Trophoblast cell (in vitro differentiated cells and primary cell): ENCODE results near the gene SPR.

Experiments used
- DNase-seq, 2 donors: peaks; one replicate each; pipeline ENCODE4 v3.0.0-alpha.2; 2016
- H2AFZ ChIP-seq: 2 replicates; pipeline ENCODE4 v1.6.1; 2013; ENCODE audit warnings: low read length, moderate library complexity, mild to moderate bottlenecking; ENCODE audit not compliant: insufficient read depth, poor library complexity
- H2AK5ac ChIP-seq: 2 replicates; pipeline ENCODE4 v1.6.1; 2013; ENCODE audit warnings: mild to moderate bottlenecking, low read length
- H2BK120ac ChIP-seq: 2 replicates; pipeline ENCODE4 v1.6.1; 2013; ENCODE audit warnings: low read length, mild to moderate bottlenecking, moderate library complexity; ENCODE audit not compliant: insufficient read depth, poor library complexity
- H2BK12ac ChIP-seq: 2 replicates; pipeline ENCODE4 v1.6.1; 2013; ENCODE audit warnings: mild to moderate bottlenecking, low read length, moderate library complexity
- H2BK5ac ChIP-seq: 2 replicates; pipeline ENCODE4 v1.6.1; 2013; ENCODE audit warnings: low read length, low read depth, moderate library complexity, mild to moderate bottlenecking; ENCODE audit not compliant: poor library complexity
- H3K14ac ChIP-seq: 2 replicates; pipeline ENCODE4 v1.6.1; 2013; ENCODE audit warnings: mild to moderate bottlenecking, low read length
- H3K18ac ChIP-seq: 2 replicates; pipeline ENCODE4 v1.6.1; 2013; ENCODE audit warnings: mild to moderate bottlenecking, low read length
- H3K23ac ChIP-seq: 2 replicates; pipeline ENCODE4 v1.6.1; 2013; ENCODE audit warnings: low read length
- H3K27ac ChIP-seq: 2 replicates; pipeline ENCODE4 v1.5.1; 2013; ENCODE audit warnings: low read depth, mild to moderate bottlenecking, inconsistent platforms, low read length, moderate library complexity
- H3K27me3 ChIP-seq: 2 replicates; pipeline ENCODE4 v1.6.1; 2013; ENCODE audit warnings: inconsistent platforms, mild to moderate bottlenecking, low read length, moderate library complexity; ENCODE audit not compliant: insufficient read depth
- H3K36me3 ChIP-seq, 2 experiments: 1 replicate in 1 of 2; 2 replicates in 1 of 2; pipeline ENCODE4 v1.6.1; 2013; ENCODE audit warnings: low read length in 2 of 2, mild to moderate bottlenecking in 2 of 2, moderate library complexity in 1 of 2; ENCODE audit not compliant: insufficient read depth in 2 of 2, control insufficient read depth in 1 of 2
- H3K4ac ChIP-seq: 2 replicates; pipeline ENCODE4 v1.6.1; 2013; ENCODE audit warnings: low read depth, mild to moderate bottlenecking, low read length, moderate library complexity
- H3K4me1 ChIP-seq, 2 experiments: 1 replicate in 1 of 2; 2 replicates in 1 of 2; pipeline ENCODE4 v1.6.1; 2013; ENCODE audit warnings: low read length in 2 of 2, mild to moderate bottlenecking in 2 of 2, moderate library complexity in 1 of 2; ENCODE audit not compliant: insufficient read depth in 2 of 2, control insufficient read depth in 1 of 2
- H3K4me2 ChIP-seq: 2 replicates; pipeline ENCODE4 v1.6.1; 2013; ENCODE audit warnings: inconsistent platforms, mild to moderate bottlenecking, low read length, moderate library complexity
- H3K4me3 ChIP-seq: 2 replicates; pipeline ENCODE4 v1.5.1; 2013; ENCODE audit warnings: mild to moderate bottlenecking, low read depth, low read length, inconsistent platforms
- H3K79me1 ChIP-seq: one replicate; pipeline ENCODE4 v1.6.1; 2013; ENCODE audit warnings: low read length
- H3K79me2 ChIP-seq: 2 replicates; pipeline ENCODE4 v1.6.1; 2013; ENCODE audit warnings: low read length, mild to moderate bottlenecking; ENCODE audit not compliant: control insufficient read depth, insufficient read depth, poor library complexity
- H3K9ac ChIP-seq: 2 replicates; pipeline ENCODE4 v1.6.1; 2013; ENCODE audit warnings: mild to moderate bottlenecking, low read length
- H3K9me3 ChIP-seq: 2 replicates; pipeline ENCODE4 v1.6.1; 2013; ENCODE audit warnings: low read depth, mild to moderate bottlenecking, control low read depth, inconsistent platforms, low read length; ENCODE audit not compliant: insufficient read depth
- H4K12ac ChIP-seq: 2 replicates; pipeline ENCODE4 v1.6.1; 2013; ENCODE audit warnings: low read depth, mild to moderate bottlenecking, low read length, moderate library complexity
- H4K8ac ChIP-seq: 2 replicates; pipeline ENCODE4 v1.6.1; 2013; ENCODE audit warnings: low read depth, mild to moderate bottlenecking, low read length, moderate library complexity
- H4K91ac ChIP-seq: one replicate; pipeline ENCODE4 v1.6.1; 2013; ENCODE audit warnings: low read depth, mild to moderate bottlenecking, low read length, moderate library complexity
- WGBS: extraction: QIAGEN DNeasy Blood & Tissue Kit; methylation state at CpG from one replicate; pipeline ENCODE4 v1.1.7; 2013; ENCODE audit warnings: missing lambda C conversion rate; ENCODE audit not compliant: insufficient read length, insufficient coverage; ENCODE audit errors: extremely low coverage; 5-methylcytosine and 5-hydroxymethylcytosine counted together

SPR gene

GRCh38 chr2:72940361-72940760 lies 53.2 kb downstream of the SPR start:
- no peak overlapping the region for H4K8ac ChIP-seq
- no peak overlapping the region for H3K4ac ChIP-seq
- H3K27me3 ChIP-seq: no peaks in the 10 kb centered on the region
- no peaks in the 10 kb centered on the region for H3K79me2 ChIP-seq
- no peak overlapping the region for H3K4me3 ChIP-seq
- no peak overlapping the region for H4K12ac ChIP-seq
- no peak overlapping the region for H3K14ac ChIP-seq
- H2BK120ac ChIP-seq: no peak overlapping the region
- H4K91ac ChIP-seq: no peak overlapping the region
- no peak overlapping the region for H2AK5ac ChIP-seq
- H3K27ac ChIP-seq: no peak overlapping the region
- no CpG with 5 or more reads among the region's 6 CpGs for WGBS
- no peak overlapping the region for H3K4me2 ChIP-seq
- no peaks in the 10 kb centered on the region for H3K9me3 ChIP-seq
- H3K36me3 ChIP-seq: peaks cover 0 to 2% of the 10 kb centered on the region in 2 experiments
- H2BK12ac ChIP-seq: no peak overlapping the region
- H3K9ac ChIP-seq: no peak overlapping the region
- no peak overlapping the region for H3K18ac ChIP-seq
- H3K79me1 ChIP-seq: no peaks in the 10 kb centered on the region
- DNase-seq: no peak
- H2AFZ ChIP-seq: no peak overlapping the region
- H3K4me1 ChIP-seq: peaks cover 4 to 7% of the 10 kb centered on the region in 2 experiments
- H2BK5ac ChIP-seq: no peak overlapping the region
- H3K23ac ChIP-seq: no peak overlapping the region

- DNase-seq: no peak
- no peaks in the 10 kb centered on the region for H3K9me3 ChIP-seq
- no peak overlapping the region for H3K4me3 ChIP-seq
- no peak overlapping the region for H2AK5ac ChIP-seq
- H2AFZ ChIP-seq: no peak overlapping the region
- no peak overlapping the region for H4K12ac ChIP-seq
- no peak overlapping the region for H2BK120ac ChIP-seq
- H2BK5ac ChIP-seq: no peak overlapping the region
- no peak overlapping the region for H3K14ac ChIP-seq
- H4K91ac ChIP-seq: no peak overlapping the region
- H3K79me1 ChIP-seq: no peaks in the 10 kb centered on the region
- no peak overlapping the region for H3K23ac ChIP-seq
- H3K79me2 ChIP-seq: no peaks in the 10 kb centered on the region
- no CpG with 5 or more reads among the region's 6 CpGs for WGBS
- peaks cover 4 to 7% of the 10 kb centered on the region in 2 experiments for H3K4me1 ChIP-seq
- H3K27ac ChIP-seq: no peak overlapping the region
- no peak overlapping the region for H3K18ac ChIP-seq
- no peak overlapping the region for H4K8ac ChIP-seq
- no peaks in the 10 kb centered on the region for H3K27me3 ChIP-seq
- no peak overlapping the region for H3K9ac ChIP-seq
- H2BK12ac ChIP-seq: no peak overlapping the region
- no peak overlapping the region for H3K4me2 ChIP-seq
- H3K36me3 ChIP-seq: peaks cover 0 to 2% of the 10 kb centered on the region in 2 experiments
- no peak overlapping the region for H3K4ac ChIP-seq
Observed at GRCh38 chr2:72940786-72941185, 53.6 kb downstream of the SPR start.
